Panc1 (cell line): ENCODE results near the gene MAD1L1.

Experiments
- CTCF ChIP-seq: fragments of 450-650 bp; IDR thresholded peaks from 2 replicates; pipeline ENCODE4 v1.5.1; 2017; ENCODE audit warnings: mild to moderate bottlenecking
- POLR2AphosphoS5 ChIP-seq: IDR thresholded peaks from 2 replicates; pipeline ENCODE4 v1.6.1; 2012; ENCODE audit warnings: mild to moderate bottlenecking, low read depth, low read length, moderate library complexity
- REST ChIP-seq, 2 experiments: IDR thresholded peaks; 2 replicates each; pipeline ENCODE4 v1.6.1; 2011 to 2012; ENCODE audit warnings: low read depth in 2 of 2, control low read depth in 1 of 2, low read length in 1 of 2, mild to moderate bottlenecking in 1 of 2, moderate library complexity in 1 of 2; ENCODE audit not compliant: insufficient read depth in 1 of 2
- SIN3A ChIP-seq: IDR thresholded peaks from 2 replicates; pipeline ENCODE4 v1.6.1; 2012; ENCODE audit warnings: low read depth, mild to moderate bottlenecking, low read length, moderate library complexity, borderline replicate concordance; ENCODE audit not compliant: insufficient read depth

- no peak for TF ChIP-seq SIN3A
- no peak for TF ChIP-seq POLR2AphosphoS5
- no peak for TF ChIP-seq CTCF
- TF ChIP-seq REST (IDR thresholded peaks at IDR 0.05; ENCODE audit: insufficient read depth in 1 of 2, low read depth in 2 of 2, low read length in 1 of 2), result no peak
These were observed 47.0 kb downstream of the MAD1L1 start for GRCh38 chr7:2185715-2186114.
